OCI-LY7 (cell line): ENCODE data around the gene COL18A1. TPM values are rescaled to one million over a fixed set of nuclear protein-coding genes. Genes with fewer than 3 reads are reported as not detected.

Source experiments
- BruUV-seq: library from RNA; stranded (reverse); fragments of 400-500 nt; replicated peaks from 2 replicates; lab custom pipeline; 2021; lab: Mats Ljungman, UMichigan
- CTCF ChIA-PET: fragments of 300-600 bp; sonication (Branson Sonifier 250); formaldehyde crosslinking; loops from one replicate; lab custom pipeline; 2022; ENCODE audit warnings: antibody characterized with exemption; ENCODE audit not compliant: unreplicated experiment; lab: Charles Lee
- POLR2A ChIA-PET: fragments of 300-600 bp; sonication (Branson Sonifier 250); formaldehyde crosslinking; loops from one replicate; lab custom pipeline; 2022; ENCODE audit warnings: antibody characterized with exemption; lab: Charles Lee
- DNase-seq: peaks from one replicate; pipeline ENCODE4 v3.0.0-alpha.2; 2015; ENCODE audit warnings: low spot score
- H2AFZ ChIP-seq: fragments of 200-600 bp; sonication (generic), shearing (Covaris generic); 2 replicates; pipeline ENCODE4 v1.6.1; 2014; ENCODE audit warnings: mild to moderate bottlenecking, antibody characterized with exemption, low read length, moderate library complexity
- H3K27ac ChIP-seq: fragments of 200-600 bp; sonication (generic); 2 replicates; pipeline ENCODE4 v1.5.1; 2014; ENCODE audit warnings: mixed run types, low read depth, mild to moderate bottlenecking, moderate library complexity, low read length, inconsistent platforms; ENCODE audit not compliant: poor library complexity, severe bottlenecking
- H3K36me3 ChIP-seq: fragments of 200-600 bp; sonication (generic); 2 replicates; pipeline ENCODE4 v1.6.1; 2014; ENCODE audit warnings: mild to moderate bottlenecking, antibody characterized with exemption, low read length, moderate library complexity, mixed read lengths; ENCODE audit not compliant: insufficient read depth
- H3K4me1 ChIP-seq: fragments of 200-600 bp; sonication (generic); 2 replicates; pipeline ENCODE4 v1.5.1; 2014; ENCODE audit warnings: mild to moderate bottlenecking, low read length; ENCODE audit not compliant: insufficient read depth, poor library complexity, severe bottlenecking
- H3K4me2 ChIP-seq: fragments of 200-600 bp; sonication (generic); 2 replicates; pipeline ENCODE4 v1.6.1; 2014; ENCODE audit warnings: mild to moderate bottlenecking, low read length
- H3K4me3 ChIP-seq: fragments of 200-600 bp; sonication (generic); 2 replicates; pipeline ENCODE4 v1.5.1; 2014; ENCODE audit warnings: mild to moderate bottlenecking, low read depth, low read length; ENCODE audit not compliant: poor library complexity, severe bottlenecking
- H3K79me2 ChIP-seq: fragments of 200-600 bp; sonication (generic); 2 replicates; pipeline ENCODE4 v1.6.1; 2016; ENCODE audit warnings: low read depth, mild to moderate bottlenecking, low read length, moderate library complexity, mixed read lengths; ENCODE audit not compliant: insufficient read depth
- H3K9me2 ChIP-seq: fragments of 200-600 bp; sonication (generic); 2 replicates; pipeline ENCODE4 v1.6.1; 2016; ENCODE audit warnings: mild to moderate bottlenecking, low read length, mixed read lengths; ENCODE audit not compliant: insufficient read depth
- H3K9me3 ChIP-seq: fragments of 200-600 bp; sonication (generic); 2 replicates; pipeline ENCODE4 v1.6.1; 2014; ENCODE audit warnings: mild to moderate bottlenecking, mixed run types, low read length, mixed read lengths
- H4K20me1 ChIP-seq: fragments of 200-600 bp; sonication (generic); 2 replicates; pipeline ENCODE4 v1.6.1; 2014; ENCODE audit warnings: mild to moderate bottlenecking, antibody characterized with exemption, low read length, moderate library complexity, mixed read lengths; ENCODE audit not compliant: insufficient read depth
- EZH2phosphoT487 ChIP-seq: fragments of 200-600 bp; sonication (generic); IDR thresholded peaks from 2 replicates; pipeline ENCODE4 v1.6.1; 2018; ENCODE audit warnings: low read depth, borderline replicate concordance, mild to moderate bottlenecking, mixed run types, antibody characterized with exemption, low read length, moderate library complexity, mixed read lengths
- intact Hi-C: fragments of 100-400 bp; cut with micrococcal nuclease; formaldehyde crosslinking; loops from one replicate; pipeline ENCODE4 v1.10.0; 2022; ENCODE audit not compliant: unreplicated experiment
- total RNA-seq, 2 experiments: library from RNA; depleted of rRNA in 1 of 2; stranded (reverse); fragments of >200 nt in 1 of 2; shearing (Covaris generic) in 1 of 2; gene quantifications; 2 replicates each; pipeline ENCODE4 v1.2.3, GENCODE V29; 2014 to 2022
- TF ChIP-seq, protein P1 (sequence below): fragments of 200-600 bp; sonication (generic); conservative IDR thresholded peaks from 2 replicates; pipeline ENCODE4 v1.5.1; 2014; ENCODE audit warnings: mild to moderate bottlenecking, antibody characterized with exemption, low read length, moderate library complexity, mixed read lengths

Gene COL18A1
- total RNA-seq, 2 experiments from 2014 or later: 0.23 to 7.4 TPM

DNA sequence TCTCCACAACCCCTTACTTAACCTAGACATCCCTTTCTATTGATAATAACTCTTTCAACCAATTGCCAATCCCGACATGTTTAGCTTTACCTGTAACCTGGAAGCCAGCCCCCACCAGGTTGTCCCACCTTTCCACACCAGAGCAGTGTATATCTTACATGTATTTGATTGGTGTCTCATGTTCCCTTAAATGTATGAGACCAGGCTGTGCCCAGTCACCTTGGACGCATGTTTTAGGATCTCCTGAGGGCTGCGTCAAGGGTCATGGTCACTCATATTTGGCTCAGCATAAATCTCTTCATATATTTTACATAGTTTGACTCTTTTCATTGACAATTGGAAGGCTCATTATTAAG is 142.6 kb downstream of the COL18A1 start:
- H3K9me3 ChIP-seq: no peaks in the 10 kb centered on the region
- no peaks in the 10 kb centered on the region for H3K79me2 ChIP-seq
- H4K20me1 ChIP-seq: no peaks in the 10 kb centered on the region
- ChIA-PET POLR2A (interaction anchor here (0.5 kb wide), 1 partner anchor 1000 kb away, joined by 3 read pairs; no protein-coding TSS in a partner anchor), CTCF (no interaction called here)
- DNase-seq: no peak
- no TSS peak for BruUV-seq
- no peak overlapping the region for H3K27ac ChIP-seq
- no peaks in the 10 kb centered on the region for H3K36me3 ChIP-seq
- intact Hi-C loops: no loop called here
- H3K4me3 ChIP-seq: no peak overlapping the region
- H3K4me2 ChIP-seq: no peak overlapping the region
- no peak for TF ChIP-seq EZH2phosphoT487
- TF ChIP-seq, protein P1, sequence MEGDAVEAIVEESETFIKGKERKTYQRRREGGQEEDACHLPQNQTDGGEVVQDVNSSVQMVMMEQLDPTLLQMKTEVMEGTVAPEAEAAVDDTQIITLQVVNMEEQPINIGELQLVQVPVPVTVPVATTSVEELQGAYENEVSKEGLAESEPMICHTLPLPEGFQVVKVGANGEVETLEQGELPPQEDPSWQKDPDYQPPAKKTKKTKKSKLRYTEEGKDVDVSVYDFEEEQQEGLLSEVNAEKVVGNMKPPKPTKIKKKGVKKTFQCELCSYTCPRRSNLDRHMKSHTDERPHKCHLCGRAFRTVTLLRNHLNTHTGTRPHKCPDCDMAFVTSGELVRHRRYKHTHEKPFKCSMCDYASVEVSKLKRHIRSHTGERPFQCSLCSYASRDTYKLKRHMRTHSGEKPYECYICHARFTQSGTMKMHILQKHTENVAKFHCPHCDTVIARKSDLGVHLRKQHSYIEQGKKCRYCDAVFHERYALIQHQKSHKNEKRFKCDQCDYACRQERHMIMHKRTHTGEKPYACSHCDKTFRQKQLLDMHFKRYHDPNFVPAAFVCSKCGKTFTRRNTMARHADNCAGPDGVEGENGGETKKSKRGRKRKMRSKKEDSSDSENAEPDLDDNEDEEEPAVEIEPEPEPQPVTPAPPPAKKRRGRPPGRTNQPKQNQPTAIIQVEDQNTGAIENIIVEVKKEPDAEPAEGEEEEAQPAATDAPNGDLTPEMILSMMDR: no peak
- peaks cover 13% of the 10 kb centered on the region for H3K4me1 ChIP-seq
- H2AFZ ChIP-seq: no peak overlapping the region
- H3K9me2 ChIP-seq: no peaks in the 10 kb centered on the region

DNA sequence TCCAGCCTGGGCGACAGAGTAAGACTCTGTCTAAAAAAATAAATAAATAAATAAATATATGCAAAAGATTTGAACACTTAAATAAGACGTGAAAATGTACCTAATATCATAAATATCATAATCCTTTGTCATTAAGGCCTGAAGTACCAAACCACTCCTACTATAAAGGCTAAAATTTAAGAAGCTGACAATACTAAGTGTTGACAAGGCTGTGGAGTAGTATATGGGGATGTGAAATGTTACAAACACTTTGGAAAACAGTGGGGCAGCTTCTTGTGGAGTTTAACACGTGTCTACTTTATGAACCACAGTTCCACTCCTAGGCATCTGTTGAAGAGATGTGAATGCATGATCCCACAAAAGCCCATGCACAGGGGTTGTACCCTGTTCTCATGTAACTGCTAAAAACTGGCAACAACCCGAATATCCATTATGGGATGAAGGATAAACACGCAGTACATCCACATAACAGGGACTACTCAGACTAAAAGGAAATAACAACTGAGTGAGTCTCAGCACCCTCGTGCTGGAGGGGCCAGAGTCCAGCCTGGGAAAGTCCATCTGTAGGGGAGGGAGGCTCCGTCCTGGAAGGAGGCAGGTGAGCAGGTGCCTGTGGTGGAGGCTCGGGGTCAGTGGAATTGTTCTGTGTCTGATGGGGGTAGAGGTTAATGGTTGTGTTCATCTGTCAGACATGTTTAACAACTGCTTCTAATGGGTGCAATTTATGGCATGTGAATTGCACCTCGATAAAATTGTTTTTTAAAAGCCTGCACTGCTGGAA is 143.9 kb downstream of the COL18A1 start:
- intact Hi-C loops: no loop called here
- BruUV-seq: no TSS peak
- Histone ChIP-seq H3K36me3 (no peaks in the 10 kb centered on the region), H3K4me2 (no peak overlapping the region), H3K9me2 (no peaks in the 10 kb centered on the region), H3K9me3 (no peaks in the 10 kb centered on the region), H3K4me3 (no peak overlapping the region), H4K20me1 (no peaks in the 10 kb centered on the region), H3K79me2 (no peaks in the 10 kb centered on the region), H2AFZ (no peak overlapping the region), H3K27ac (no peak overlapping the region), H3K4me1 (peaks cover 13% of the 10 kb centered on the region)
- ChIA-PET CTCF (no interaction called here), POLR2A (no interaction called here)
- DNase-seq: no peak
- no peak for TF ChIP-seq EZH2phosphoT487
- TF ChIP-seq, protein P1: no peak
